K562 (cell line): ENCODE results near the gene FADS6. TPM values are rescaled to one million over a fixed set of nuclear protein-coding genes. Genes with fewer than 3 reads are reported as not detected.

ENCODE experiments used
- CREBBP ChIP-seq: IDR thresholded peaks from one replicate; pipeline ENCODE4 v1.6.1; 2012; ENCODE audit warnings: low read depth, mild to moderate bottlenecking, control low read depth, inconsistent platforms, low read length
- ELF1 ChIP-seq: fragments of 200-800 bp; sonication (Bioruptor generic); IDR thresholded peaks from 2 replicates; pipeline ENCODE4 v1.6.1; 2016; ENCODE audit warnings: missing genetic modification characterization, missing compliant biosample characterization
- EZH2 ChIP-seq: IDR thresholded peaks from 2 replicates; pipeline ENCODE4 v1.6.1; 2012; ENCODE audit warnings: low read depth, mild to moderate bottlenecking, inconsistent platforms, low read length, borderline replicate concordance
- FOS ChIP-seq: IDR thresholded peaks from 3 replicates; pipeline ENCODE4 v1.6.1; 2011; ENCODE audit not compliant: insufficient read length; ENCODE audit errors: extremely low read depth
- MBD2 ChIP-seq: sonication (generic); IDR thresholded peaks from 2 replicates; pipeline ENCODE4 v1.6.1; 2016; ENCODE audit warnings: low read depth, borderline replicate concordance
- MTA2 ChIP-seq: fragments of 450-650 bp; IDR thresholded peaks from 2 replicates; pipeline ENCODE4 v1.6.1; 2016; ENCODE audit warnings: low read depth
- NBN ChIP-seq: fragments of 450-650 bp; IDR thresholded peaks from 2 replicates; pipeline ENCODE4 v1.6.1; 2016; ENCODE audit warnings: low read depth, mild to moderate bottlenecking
- NONO ChIP-seq, 2 experiments: fragments of 200-400 bp in 1 of 2; fragments of 450-650 bp in 1 of 2; formaldehyde crosslinking in 1 of 2; IDR thresholded peaks; 2 replicates each; pipeline ENCODE4 v1.6.1; 2017; ENCODE audit warnings: low read depth in 2 of 2, mild to moderate bottlenecking in 2 of 2, moderate library complexity in 2 of 2, low read length in 1 of 2
- NR2F6 ChIP-seq: fragments of 450-650 bp; formaldehyde crosslinking; IDR thresholded peaks from 2 replicates; pipeline ENCODE4 v1.4.0; 2020; ENCODE audit warnings: mild to moderate bottlenecking
- NR4A1 ChIP-seq, 2 experiments: fragments of 250-450 bp in 1 of 2; fragments of 450-650 bp in 1 of 2; sonication (Bioruptor Pico) in 1 of 2; IDR thresholded peaks; 2 replicates each; pipeline versions ENCODE4 v1.4.0 to v1.6.1; 2016 to 2020; ENCODE audit warnings: mild to moderate bottlenecking in 2 of 2, missing compliant biosample characterization in 1 of 2, missing genetic modification characterization in 1 of 2, moderate library complexity in 1 of 2
- POLR2AphosphoS5 ChIP-seq: IDR thresholded peaks from 2 replicates; pipeline ENCODE4 v1.6.1; 2011; ENCODE audit warnings: mild to moderate bottlenecking, low read depth, low read length, moderate library complexity; ENCODE audit not compliant: control insufficient read depth, insufficient read depth
- PTBP1 ChIP-seq: fragments of 200-400 bp; formaldehyde crosslinking; IDR thresholded peaks from 2 replicates; pipeline ENCODE4 v1.6.1; 2017; ENCODE audit warnings: low read depth, low read length
- RBM22 ChIP-seq: fragments of 200-400 bp; formaldehyde crosslinking; IDR thresholded peaks from 2 replicates; pipeline ENCODE4 v1.6.1; 2018; ENCODE audit warnings: low read length, low read depth; ENCODE audit not compliant: poor library complexity, severe bottlenecking
- SIRT6 ChIP-seq: IDR thresholded peaks from one replicate; pipeline ENCODE4 v1.6.1; 2012; ENCODE audit warnings: low read depth, mild to moderate bottlenecking, control low read depth, inconsistent platforms, low read length, moderate library complexity
- SIX5 ChIP-seq, 2 experiments: IDR thresholded peaks; 2 replicates each; pipeline ENCODE4 v1.6.1; 2011; ENCODE audit warnings: low read length in 2 of 2, borderline replicate concordance in 1 of 2, low read depth in 1 of 2, mild to moderate bottlenecking in 1 of 2, moderate library complexity in 1 of 2; ENCODE audit not compliant: insufficient read depth in 1 of 2
- TSHZ1 ChIP-seq: fragments of 250-450 bp; sonication (Bioruptor Pico); IDR thresholded peaks from 2 replicates; pipeline ENCODE4 v1.4.0; 2020; ENCODE audit warnings: mild to moderate bottlenecking, moderate library complexity
- YBX1 ChIP-seq: fragments of 450-650 bp; IDR thresholded peaks from 2 replicates; pipeline ENCODE4 v1.7.1; 2016; ENCODE audit warnings: mild to moderate bottlenecking
- ZNF12 ChIP-seq: sonication (generic); formaldehyde crosslinking; IDR thresholded peaks from 2 replicates; pipeline ENCODE4 v1.4.0; 2020; ENCODE audit warnings: mild to moderate bottlenecking, missing genetic modification reagents
- ZNF174 ChIP-seq: fragments of 250-450 bp; sonication (Bioruptor Pico); IDR thresholded peaks from 2 replicates; pipeline ENCODE4 v1.4.0; 2020; ENCODE audit warnings: mild to moderate bottlenecking
- ZNF253 ChIP-seq: fragments of 250-450 bp; sonication (Bioruptor Pico); conservative IDR thresholded peaks from 2 replicates; pipeline ENCODE4 v1.6.1; 2021; ENCODE audit warnings: mild to moderate bottlenecking
- ZSCAN29 ChIP-seq: fragments of 450-650 bp; IDR thresholded peaks from 2 replicates; pipeline ENCODE4 v1.6.1; 2017
- ZZZ3 ChIP-seq: fragments of 450-650 bp; IDR thresholded peaks from 2 replicates; pipeline ENCODE4 v1.6.1; 2016; ENCODE audit warnings: antibody characterized with exemption, mild to moderate bottlenecking, moderate library complexity
- polyA plus RNA-seq, 8 experiments: library from polyadenylated mRNA; depleted of rRNA in 4 of 8; stranded (reverse) in 5 of 8; unstranded in 3 of 8; fragments of >200 nt; fragmentation: Nextera tagmentation in 2 of 8; fragmentation: Illumina TruSeq in 1 of 8; extraction: Ambion mirVana in 2 of 8; extraction: Trizol in 1 of 8; gene quantifications; 2 replicates each; pipeline versions ENCODE4 v1.2.1 to v1.2.3, GENCODE V29; 2011 to 2014; ENCODE audit warnings: inconsistent platforms in 1 of 8, missing spikeins in 1 of 8
- total RNA-seq, 7 experiments: library from RNA; depleted of rRNA in 6 of 7; stranded (reverse); fragments of >200 nt in 6 of 7; fragmentation: Illumina TruSeq in 2 of 7; extraction: Trizol in 2 of 7; gene quantifications; 2 replicates each; pipeline versions ENCODE4 v1.2.1 to v1.2.3, GENCODE V29; 2011 to 2021; ENCODE audit warnings: low replicate concordance in 1 of 7
- TF ChIP-seq, protein P1 (sequence below): fragments of 250-450 bp; sonication (Bioruptor Pico); IDR thresholded peaks from 2 replicates; pipeline ENCODE4 v1.4.0; 2020
- TF ChIP-seq, protein P2 (sequence below): sonication (generic); formaldehyde crosslinking; IDR thresholded peaks from 2 replicates; pipeline ENCODE4 v1.9.0; 2022; ENCODE audit warnings: mild to moderate bottlenecking, missing genetic modification reagents

Gene FADS6
- total and polyA plus RNA-seq, 9 of the 15 experiments (the other 6 are each of a cell fraction or from before 2014, with no cell fraction given), result 0.18 to 0.22 TPM; not detected in 7

GRCh38 chr17:74873037-74873873 is 20.2 kb downstream of the FADS6 start (continued):
- TF ChIP-seq PTBP1 (no peak), ZZZ3 (no peak), NR4A1 (CRISPR knock-in tag; IDR thresholded peaks at IDR 0.05) (0 out of 2 replicates have a peak, but pooled peaks have one; percentile 74), NR4A1 (tag; IDR thresholded peaks at IDR 0.05) (0 out of 2 replicates have a peak, but pooled peaks have one; percentile 48), ELF1 (tag) (peak; percentile 99), FOS (peak; percentile 82), CREBBP (no peak), TSHZ1 (CRISPR knock-in tag) (no peak), EZH2 (no peak), POLR2AphosphoS5 (peak; percentile 94), NR2F6 (CRISPR knock-in tag) (0 out of 2 replicates have a peak, but pooled peaks have one; percentile 26), RBM22 (no peak), SIRT6 (no peak), ZSCAN29 (no peak), NBN (peak; percentile 50; the same call in 1 of the 2 replicates), NONO (IDR thresholded peaks at IDR 0.05; ENCODE audit: low read depth in 2 of 2, low read length in 1 of 2) (no peak), ZNF12 (CRISPR knock-in tag) (no peak), MTA2 (no peak), MBD2 (peak; percentile 93), YBX1 (no peak), SIX5 (IDR thresholded peaks at IDR 0.05; ENCODE audit: borderline replicate concordance in 1 of 2, insufficient read depth in 1 of 2, low read depth in 1 of 2, low read length in 2 of 2) (0 out of 4 replicates have a peak, but pooled peaks of 1 of the 2 experiments have one; percentile 20), ZNF253 (no peak), ZNF174 (no peak)
- TF ChIP-seq, protein P1, sequence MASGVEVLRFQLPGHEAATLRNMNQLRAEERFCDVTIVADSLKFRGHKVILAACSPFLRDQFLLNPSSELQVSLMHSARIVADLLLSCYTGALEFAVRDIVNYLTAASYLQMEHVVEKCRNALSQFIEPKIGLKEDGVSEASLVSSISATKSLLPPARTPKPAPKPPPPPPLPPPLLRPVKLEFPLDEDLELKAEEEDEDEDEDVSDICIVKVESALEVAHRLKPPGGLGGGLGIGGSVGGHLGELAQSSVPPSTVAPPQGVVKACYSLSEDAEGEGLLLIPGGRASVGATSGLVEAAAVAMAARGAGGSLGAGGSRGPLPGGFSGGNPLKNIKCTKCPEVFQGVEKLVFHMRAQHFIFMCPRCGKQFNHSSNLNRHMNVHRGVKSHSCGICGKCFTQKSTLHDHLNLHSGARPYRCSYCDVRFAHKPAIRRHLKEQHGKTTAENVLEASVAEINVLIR (CRISPR knock-in tag), result peak; percentile 97
- TF ChIP-seq, protein P2, sequence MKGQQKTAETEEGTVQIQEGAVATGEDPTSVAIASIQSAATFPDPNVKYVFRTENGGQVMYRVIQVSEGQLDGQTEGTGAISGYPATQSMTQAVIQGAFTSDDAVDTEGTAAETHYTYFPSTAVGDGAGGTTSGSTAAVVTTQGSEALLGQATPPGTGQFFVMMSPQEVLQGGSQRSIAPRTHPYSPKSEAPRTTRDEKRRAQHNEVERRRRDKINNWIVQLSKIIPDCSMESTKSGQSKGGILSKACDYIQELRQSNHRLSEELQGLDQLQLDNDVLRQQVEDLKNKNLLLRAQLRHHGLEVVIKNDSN, result peak; percentile 99
